Stimulated activated CD4-positive, alpha-beta T cell treated with anti-CD3 and anti-CD28 coated beads, Interleukin-2, amount 100 ng/mL, for 24 hours (primary cell): ENCODE measurements around the gene MTMR6.
"Not testable (repeated sequence)": the region's sequence is repeated elsewhere in the genome, so short reads cannot be mapped to it uniquely, and the experiment has no call there.

Experiments used
- DNase-seq, 2 donors: peaks; one replicate each; pipeline ENCODE4 v3.0.0-alpha.2; 2020

MTMR6 gene

GRCh38 chr13:25286969-25287961 is at the start of gene MTMR6:
Gene MTMR6, minus strand, starts transcription at chr13:25287488. Its CDS starts 241 bp downstream, at chr13:25287247.
- DNase-seq: peak; percentile 96 to 98

DNA sequence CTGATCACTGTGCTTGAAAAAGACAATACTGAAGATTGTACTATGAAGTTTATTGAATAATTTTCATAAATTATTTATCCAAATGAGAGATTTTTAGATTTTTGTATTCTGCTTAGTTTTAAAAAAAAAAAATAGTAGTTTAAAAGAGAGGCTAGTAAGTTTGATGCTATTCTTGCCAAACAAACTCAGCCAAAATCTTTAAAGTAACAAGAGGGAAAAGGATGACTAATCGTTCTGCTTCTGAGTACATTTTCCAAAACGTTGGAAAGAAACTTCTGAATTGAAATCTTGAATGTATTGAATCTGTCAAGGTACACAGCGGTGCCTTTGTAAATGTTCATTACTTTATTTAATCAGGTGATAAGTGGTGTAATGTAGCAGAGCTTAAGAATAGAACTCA is 48.6 kb upstream of the MTMR6 start:
- no peak for DNase-seq

- DNase-seq: no peak
Measured at GRCh38 chr13:25330541-25330940, 43.3 kb upstream of the MTMR6 start.

- DNase-seq: no peak
Measured at GRCh38 chr13:25329706-25330105, 42.4 kb upstream of the MTMR6 start.

GRCh38 chr13:25324100-25324499 is 36.8 kb upstream of the MTMR6 start:
- no peak for DNase-seq

- DNase-seq: no peak
Measured at GRCh38 chr13:25319771-25320170, 32.5 kb upstream of the MTMR6 start.

DNA sequence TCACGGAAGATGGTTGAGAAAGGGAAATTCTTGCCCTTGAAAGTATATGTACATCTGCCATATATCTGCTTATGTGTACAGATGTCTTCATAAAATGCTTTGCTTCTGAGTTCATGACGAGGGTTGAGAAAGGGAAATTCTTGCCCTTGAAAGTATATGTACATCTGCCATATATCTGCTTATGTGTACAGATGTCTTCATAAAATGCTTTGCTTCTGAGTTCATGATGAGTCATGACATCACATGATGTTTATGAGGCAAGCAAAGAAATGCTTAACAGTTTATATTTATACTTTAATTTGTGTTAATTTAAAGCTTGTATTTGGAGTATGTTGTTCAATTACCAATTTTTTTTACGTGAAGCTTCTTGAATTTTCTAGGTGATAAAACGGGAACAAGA is 31.7 kb upstream of the MTMR6 start:
- not testable (repeated sequence) for DNase-seq

- no peak for DNase-seq
Measured at GRCh38 chr13:25310891-25311290, 23.6 kb upstream of the MTMR6 start.

DNA sequence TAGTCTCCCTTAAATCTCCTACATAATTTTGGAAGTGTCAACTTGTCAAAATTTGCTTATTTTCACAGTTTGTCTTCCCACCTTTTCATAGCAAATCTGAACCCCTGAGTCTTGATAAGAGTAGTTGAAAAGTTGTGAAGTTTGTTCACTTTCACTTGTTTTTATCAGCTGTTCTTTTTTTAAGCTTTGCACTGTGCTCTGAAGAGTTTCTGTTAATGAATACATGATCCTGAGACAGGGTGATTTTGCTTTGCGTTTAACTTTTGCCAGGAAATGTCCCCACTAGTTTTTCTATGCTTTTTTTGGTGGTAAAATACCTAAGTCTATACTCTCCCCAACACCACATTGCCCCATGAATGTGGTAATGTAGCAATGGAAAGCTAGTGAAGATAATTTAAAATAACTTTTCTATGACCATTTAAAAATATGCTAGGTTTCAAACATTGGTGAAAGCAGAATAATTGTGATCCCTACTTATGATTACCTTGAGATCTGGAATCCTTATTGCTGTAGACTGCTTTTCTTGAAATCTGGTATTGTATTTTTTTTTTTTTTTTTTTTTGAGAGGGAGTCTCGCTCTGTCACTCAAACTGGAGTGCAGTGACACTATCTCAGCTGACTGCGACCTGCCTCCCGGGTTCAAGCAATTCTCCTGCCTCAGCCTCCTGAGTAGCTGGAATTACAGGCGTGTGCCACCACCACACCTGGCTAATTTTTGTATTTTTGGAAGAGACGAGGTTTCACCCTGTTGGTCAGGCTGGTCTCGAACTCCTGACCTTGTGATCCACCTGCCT is 19.6 kb upstream of the MTMR6 start:
- no peak for DNase-seq

DNA sequence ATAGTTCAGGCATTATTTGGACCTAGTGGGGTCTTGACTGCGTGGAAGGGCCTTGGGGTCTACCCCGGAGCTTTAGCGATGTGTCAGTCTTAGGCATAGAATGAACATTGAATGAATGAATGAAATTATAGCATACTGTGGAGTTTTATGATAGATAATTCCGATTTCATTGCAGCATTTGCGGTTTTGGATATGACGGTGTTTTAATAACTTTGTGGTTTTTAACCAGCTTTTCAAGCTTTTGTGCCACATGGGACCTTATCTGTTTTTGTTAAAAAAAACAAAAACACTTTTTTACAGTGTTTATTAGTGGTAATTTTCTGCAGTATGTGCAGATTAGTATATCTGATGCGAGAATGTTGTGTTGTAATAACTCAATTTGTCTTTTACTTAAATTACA is 14.8 kb upstream of the MTMR6 start:
- DNase-seq: no peak

- peak; percentile 93 for DNase-seq
Measured at GRCh38 chr13:25301347-25302113, 14.2 kb upstream of the MTMR6 start, which contains the start of gene NUP58. Gene NUP58, plus strand, starts transcription at chr13:25301625. Its CDS starts 149 bp downstream, at chr13:25301774.

GRCh38 chr13:25300861-25301346 is 13.6 kb upstream of the MTMR6 start:
- peak; percentile 22 to 38 for DNase-seq

GRCh38 chr13:25295701-25296100 is 8.4 kb upstream of the MTMR6 start:
- DNase-seq: no peak

DNA sequence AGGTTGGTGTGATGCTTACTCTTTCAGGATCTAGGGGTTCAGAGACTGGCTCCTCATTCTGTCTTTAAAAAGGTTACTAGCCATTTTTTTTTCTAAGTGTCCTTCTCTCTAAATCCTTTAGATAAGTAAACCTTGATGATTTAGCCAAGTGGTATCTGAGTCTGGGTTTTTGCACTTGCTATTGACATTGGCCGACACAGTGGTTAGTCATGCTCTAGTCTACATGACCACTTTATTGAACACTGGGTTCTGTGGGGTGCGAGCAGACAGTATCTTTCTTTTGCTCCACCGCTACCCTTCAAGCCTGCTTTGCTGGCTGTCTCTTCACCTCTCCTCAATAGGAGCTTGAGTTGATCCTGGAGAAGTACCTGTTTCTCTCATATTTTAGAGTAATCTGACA is 7.9 kb upstream of the MTMR6 start:
- no peak for DNase-seq

- no peak for DNase-seq
Measured at GRCh38 chr13:25292301-25292700, 5.0 kb upstream of the MTMR6 start.

DNA sequence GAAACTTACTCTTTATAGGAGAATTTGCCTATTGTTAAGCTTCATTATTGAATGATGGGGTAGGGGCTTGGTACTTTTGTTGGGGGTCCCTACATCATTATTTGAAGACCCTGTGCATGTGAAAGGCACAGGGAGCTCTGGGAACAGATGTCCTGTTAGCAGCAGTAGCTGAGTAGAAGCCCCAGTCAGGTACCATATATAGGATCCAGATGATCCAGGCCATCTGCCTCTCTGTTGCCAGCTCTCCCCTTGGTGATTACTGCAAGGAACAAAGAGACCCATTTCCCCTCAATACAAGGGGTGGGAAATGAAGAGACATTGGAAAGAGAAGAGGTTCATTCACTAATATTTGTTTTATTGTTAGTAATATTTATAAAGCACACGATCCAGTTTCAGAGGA is 4.4 kb upstream of the MTMR6 start:
- no peak for DNase-seq

GRCh38 chr13:25288966-25289365 is 1.7 kb upstream of the MTMR6 start:
- no peak for DNase-seq

DNA sequence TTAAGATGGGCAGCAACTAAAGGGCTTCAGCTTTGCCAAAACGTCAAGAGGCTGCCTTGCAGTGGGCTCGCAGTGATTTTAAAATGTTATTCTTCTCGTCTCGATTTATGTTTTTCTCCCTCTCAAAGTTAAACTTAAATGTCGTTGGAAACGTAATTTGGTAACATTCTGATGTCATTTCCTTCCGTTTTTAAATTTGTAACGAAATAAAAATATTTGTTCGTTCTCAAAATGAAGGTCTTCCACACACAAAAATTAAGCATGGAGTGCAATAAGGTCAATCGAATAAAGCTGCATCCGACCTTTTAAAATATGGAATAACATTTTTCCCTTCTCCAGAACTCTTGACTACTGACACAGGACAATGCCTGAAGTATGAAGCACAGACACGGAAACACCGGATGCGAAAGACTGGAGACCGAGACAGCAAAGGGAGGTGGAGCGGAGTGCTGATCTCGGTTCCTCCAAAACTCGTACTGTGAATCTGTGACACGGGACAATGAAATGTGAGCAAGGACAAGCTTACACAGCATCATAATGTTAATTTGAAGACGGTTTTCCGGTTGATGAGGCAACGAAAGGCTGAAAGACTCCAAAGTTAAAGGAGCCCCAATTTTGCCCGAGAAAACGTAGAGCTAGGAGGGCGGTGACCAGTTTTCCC is 850 bp downstream of the MTMR6 start:
- peak in 1 of 2 donors; percentile 38 for DNase-seq

GRCh38 chr13:25281935-25282332 is 5.4 kb downstream of the MTMR6 start:
- peak in 1 of 2 donors; percentile 8 for DNase-seq

- no peak for DNase-seq
Measured at GRCh38 chr13:25281193-25281934, 5.9 kb downstream of the MTMR6 start.

- no peak for DNase-seq
Measured at GRCh38 chr13:25280396-25280795, 6.9 kb downstream of the MTMR6 start.
